HG03064 (cell line): ENCODE measurements around the gene PGBD5.

Experiments used
- ATAC-seq: cut with Tn5 transposase; IDR thresholded peaks from one replicate; pipeline ENCODE4 v1.9.1; 2021; ENCODE audit warnings: low read depth; ENCODE audit not compliant: unreplicated experiment

Gene PGBD5

DNA sequence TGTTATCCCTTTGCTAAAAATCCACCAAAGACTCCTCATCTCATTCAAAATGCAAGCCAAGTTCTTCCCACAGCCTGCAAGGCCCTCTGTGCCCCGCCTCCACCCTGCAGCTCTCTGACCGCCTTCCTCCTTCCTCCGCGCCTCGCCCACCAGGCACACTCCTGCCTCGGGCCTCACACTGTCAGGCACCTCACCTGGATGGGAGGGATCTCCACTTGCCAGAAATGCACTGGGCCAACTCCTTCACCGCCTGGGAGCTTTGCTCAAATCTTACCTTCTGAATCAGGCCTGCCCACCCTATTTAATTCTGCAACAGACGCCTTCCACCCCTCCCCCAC, 26.2 kb downstream of the PGBD5 start:
- ATAC-seq, result no peak

DNA sequence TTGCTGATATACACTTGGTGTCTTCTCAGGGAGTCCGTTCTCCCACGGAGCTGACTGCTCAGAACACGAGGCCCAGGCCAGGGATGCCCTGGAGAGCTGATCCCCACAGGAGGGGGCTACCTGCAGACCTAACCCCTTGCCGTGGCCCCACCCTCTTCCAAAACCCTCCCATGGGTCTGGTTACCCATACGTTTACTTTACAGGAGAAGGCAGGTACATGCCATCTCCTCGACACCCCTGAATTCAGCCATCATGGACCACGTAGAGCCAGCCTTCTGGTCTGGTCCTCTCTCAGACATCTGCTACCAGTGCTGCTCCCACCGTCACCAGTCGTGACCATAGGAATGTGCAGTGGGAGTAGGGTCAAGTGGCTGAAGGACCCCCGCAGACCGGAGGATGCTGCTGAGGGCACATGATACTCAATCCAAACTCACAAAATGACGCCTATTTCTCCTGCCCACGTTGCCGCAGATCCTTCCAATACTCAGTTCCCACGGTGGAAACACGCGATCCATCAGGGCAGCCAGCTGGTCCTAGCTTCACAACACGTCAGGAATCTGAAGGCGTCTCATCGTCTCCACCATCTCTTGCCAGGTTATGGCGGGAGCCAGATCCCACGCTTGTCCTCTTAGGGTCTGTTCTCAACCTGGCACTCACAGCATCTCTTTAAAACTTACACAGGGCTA, 26.7 kb downstream of the PGBD5 start:
- ATAC-seq, result no peak

DNA sequence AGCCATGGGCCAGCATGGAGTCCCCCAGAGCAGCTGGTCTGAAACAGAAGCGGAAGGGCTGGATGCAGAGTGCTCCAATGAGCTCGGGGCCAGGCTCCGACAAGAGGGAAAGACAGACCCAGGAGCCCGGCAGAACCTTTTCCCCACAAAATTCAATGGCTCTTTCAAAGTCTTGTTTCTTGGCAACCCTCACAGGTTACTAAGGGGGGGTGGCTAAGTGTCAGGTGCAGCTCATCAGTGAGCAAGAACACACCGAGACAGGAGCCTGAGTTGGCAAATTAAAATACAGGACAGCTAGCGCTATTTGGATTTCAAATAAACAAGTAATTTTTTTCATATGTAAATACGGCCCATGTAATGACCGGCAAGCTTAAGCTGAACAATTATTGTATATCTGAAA, 27.3 kb downstream of the PGBD5 start:
- no peak for ATAC-seq

GRCh38 chr1:230396966-230397365, 29.2 kb downstream of the PGBD5 start:
- ATAC-seq, result no peak

DNA sequence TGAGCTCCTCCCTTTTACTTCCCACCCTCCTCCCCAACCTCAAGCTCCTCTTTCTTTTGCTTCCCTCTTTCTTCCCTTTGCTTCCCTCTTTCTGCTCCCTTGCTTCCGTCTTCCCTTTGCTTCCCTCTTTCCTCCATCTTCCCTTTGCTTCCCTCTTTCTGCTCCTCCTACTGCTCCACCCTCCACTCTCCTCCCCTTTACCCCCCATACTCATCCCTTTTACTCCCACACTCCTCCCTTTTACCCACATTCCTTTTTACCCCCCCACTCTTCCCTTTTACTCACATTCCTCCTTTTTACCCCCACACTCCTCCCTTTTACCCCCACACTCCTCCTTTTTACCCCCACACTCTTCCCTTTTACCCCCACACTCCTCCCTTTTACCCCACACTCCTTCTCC, 30.2 kb downstream of the PGBD5 start:
- no peak for ATAC-seq

GRCh38 chr1:230394741-230395140, 31.4 kb downstream of the PGBD5 start:
- no peak for ATAC-seq

DNA sequence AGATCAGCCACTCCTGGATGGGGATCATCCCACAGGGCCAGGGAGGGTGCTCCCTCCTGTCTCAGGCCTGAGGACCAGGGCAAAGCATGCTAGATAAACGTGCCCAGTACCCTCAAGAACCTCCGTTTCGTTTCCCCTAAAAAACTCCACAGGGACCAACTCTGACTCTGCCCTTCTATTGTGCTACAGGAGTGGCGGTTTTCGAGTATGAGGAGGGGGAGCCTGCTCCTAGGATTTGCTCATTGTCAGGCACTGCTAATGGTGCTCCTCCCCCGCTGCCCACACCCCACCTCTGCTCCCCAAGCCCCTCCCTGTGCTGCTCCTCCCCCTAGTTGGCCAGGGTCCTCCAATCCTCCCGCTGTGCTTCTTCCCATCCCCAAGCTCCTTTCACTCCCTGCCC, 32.0 kb downstream of the PGBD5 start:
- no peak for ATAC-seq

DNA sequence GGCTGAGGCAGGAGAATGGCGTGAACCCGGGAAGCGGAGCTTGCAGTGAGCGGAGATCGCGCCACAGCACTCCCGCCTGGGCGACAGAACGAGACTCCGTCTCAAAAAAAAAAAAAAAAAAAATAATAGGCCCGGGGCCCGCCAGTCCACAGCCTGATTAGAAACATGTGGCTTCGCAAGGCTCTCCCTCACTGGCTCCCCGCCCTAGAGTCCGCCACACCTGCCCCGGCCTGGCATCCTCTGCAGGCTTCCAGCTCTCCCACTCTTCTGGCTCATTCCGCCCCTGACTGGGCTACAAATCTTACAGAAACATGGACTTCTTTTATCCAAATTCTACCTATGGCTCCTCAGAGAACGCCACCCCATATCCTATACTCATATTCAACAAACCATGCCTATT, 32.4 kb downstream of the PGBD5 start:
- no peak for ATAC-seq

DNA sequence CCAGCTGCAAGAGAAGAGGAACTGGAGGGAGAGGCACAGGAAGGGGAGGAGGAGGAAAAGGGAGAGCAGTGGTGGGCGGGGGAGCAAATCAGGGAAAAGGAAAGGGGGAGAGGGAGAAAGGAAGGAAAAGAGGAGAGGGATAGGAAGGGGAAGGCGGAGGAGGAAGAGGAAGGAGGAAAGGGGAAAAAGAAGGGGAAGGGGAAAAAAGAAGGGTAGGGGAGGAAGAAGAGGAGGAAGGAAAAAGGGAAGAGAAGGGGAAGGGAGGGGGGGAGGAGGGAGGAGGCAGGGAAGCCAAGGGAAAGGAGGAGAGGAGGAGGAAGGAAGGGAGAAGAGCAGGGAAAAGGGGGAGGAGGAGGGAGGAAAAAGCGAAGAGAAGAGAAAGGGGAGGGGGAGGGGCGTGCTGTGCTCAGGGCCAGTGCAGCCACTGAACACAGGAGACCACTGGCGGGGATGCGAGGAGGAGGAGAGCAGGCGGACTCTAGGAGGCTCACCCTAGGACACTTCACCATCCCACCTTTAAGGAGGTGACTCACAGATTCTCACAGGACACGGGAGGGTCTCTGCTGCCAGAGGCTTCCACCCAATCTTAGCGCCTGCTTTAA, 33.1 kb downstream of the PGBD5 start:
- ATAC-seq, result no peak

DNA sequence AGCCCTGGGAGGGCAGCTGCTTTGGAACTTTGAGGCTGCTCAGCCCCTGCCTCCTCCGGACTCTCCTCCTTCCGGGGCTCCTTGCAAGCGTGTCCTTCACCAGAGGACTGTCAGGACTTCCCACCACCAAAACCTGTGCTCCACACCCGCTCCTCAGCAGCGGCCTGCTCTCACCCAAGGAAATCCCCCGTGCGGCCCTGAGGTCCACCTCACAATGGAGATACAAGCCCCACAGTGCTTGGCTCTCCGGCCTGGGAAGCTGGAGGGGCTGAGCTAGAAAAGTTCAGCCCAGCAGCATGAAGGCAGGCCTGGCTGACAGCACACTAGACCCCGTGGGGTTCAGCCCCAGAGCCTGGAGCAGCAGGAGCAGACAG, 33.6 kb downstream of the PGBD5 start:
- no peak for ATAC-seq

GRCh38 chr1:230391776-230392535, 34.2 kb downstream of the PGBD5 start:
- ATAC-seq, result no peak

GRCh38 chr1:230390371-230390770, 35.8 kb downstream of the PGBD5 start:
- no peak for ATAC-seq

GRCh38 chr1:230387876-230388275, 38.3 kb downstream of the PGBD5 start:
- ATAC-seq, result no peak

DNA sequence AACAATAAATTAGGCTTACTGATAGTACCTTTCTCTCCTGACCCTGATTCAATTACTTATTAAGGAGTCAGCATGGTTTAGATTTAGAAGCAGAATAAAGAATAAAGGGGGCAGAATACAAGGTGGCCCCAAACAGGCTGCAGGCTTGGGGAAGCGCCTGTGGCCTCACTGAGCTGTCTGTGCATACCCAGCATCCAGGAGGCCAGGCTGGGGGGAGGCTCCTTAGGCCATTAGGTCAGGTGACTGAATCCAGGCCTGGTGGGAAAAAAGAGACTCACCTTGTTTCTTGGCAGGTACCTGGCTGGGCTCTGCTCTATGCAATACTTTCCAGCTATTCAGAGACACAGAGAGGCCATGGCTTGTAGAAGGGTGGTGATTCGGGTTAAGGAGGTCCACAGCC, 38.8 kb downstream of the PGBD5 start:
- ATAC-seq, result no peak

DNA sequence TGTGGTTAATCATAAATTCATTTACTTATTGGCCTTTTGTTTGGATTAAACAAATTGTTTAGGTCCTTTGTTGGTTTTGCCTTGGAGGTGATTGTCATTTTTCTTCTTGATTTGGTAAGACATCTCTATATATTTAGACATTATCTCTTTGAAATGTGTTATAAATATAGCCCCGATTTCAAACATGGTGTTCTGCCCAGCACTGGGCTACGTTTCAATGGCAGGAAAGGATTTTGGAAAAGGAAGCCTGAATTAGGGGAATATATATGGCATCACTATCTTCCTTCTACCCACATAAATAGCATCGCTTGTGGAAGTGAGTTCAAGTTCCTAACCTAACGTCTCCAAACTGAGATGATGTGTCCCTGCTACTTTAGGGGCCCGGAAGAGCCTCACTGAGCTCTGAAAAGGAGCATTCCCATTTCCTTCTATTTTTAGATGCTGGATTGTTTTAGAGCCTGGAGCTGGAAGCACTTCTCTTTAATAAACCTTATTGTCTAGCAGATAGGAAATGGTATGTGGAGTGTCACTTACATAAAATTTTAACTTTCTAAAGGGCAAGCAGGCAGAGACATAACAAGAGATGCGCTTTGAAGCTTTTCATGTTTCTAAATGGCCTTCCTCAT, 39.4 kb downstream of the PGBD5 start:
- no peak for ATAC-seq

- ATAC-seq, result no peak
Measured at GRCh38 chr1:230385930-230386329, 40.2 kb downstream of the PGBD5 start.

DNA sequence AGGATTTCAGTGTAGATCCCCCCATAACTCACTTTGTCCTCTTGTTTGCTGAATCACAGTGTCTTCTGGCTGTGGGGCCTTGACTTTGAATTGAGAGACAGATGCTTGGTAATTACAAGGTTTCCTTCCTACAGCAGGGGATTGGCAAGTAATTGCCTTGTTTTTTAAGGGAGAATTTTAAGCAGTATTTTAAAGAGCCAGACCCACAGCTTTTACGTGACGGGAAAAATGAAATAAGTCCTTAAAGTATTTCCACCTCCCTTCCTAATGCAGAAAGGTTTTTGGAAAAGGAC, 41.0 kb downstream of the PGBD5 start:
- ATAC-seq, result no peak

- ATAC-seq, result no peak
Measured at GRCh38 chr1:230384380-230385157, 41.6 kb downstream of the PGBD5 start.

- no peak for ATAC-seq
Measured at GRCh38 chr1:230383425-230383824, 42.7 kb downstream of the PGBD5 start.

GRCh38 chr1:230382001-230382491, 44.1 kb downstream of the PGBD5 start:
- no peak for ATAC-seq

DNA sequence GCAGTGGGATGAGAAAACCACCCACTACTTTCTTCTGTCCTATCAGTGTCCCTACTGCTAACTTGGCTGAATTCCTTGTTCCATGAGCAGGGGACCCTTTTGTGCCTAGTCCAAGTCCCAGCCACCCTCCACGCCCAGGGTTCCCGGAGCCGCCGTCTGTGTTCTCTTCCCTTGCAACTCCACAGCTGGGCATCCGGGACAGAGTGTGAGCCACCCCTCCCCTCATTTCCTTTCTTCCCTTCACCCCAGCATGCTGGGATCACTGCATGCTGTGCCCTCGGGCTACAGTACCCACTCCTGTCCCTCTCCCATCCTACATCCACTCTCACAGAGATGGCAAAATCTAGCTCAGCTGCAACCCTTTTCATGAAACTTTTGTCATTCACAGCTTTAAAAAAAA, 44.5 kb downstream of the PGBD5 start:
- no peak for ATAC-seq
